H9 (cell line): ENCODE results near the gene PTPRN2. TPM values are rescaled to one million over a fixed set of nuclear protein-coding genes. Genes with fewer than 3 reads are reported as not detected.

Source experiments
- DNase-seq: peaks from one replicate; pipeline ENCODE4 v3.0.0-alpha.2; 2017
- H2AFZ ChIP-seq: one replicate; pipeline ENCODE4 v1.6.1; 2013; ENCODE audit warnings: mild to moderate bottlenecking, low read length, control low read depth, moderate library complexity
- H2AK5ac ChIP-seq: 2 replicates; pipeline ENCODE4 v1.6.1; 2013; ENCODE audit warnings: low read length, control low read depth, mixed read lengths; ENCODE audit not compliant: insufficient read length
- H2BK120ac ChIP-seq: one replicate; pipeline ENCODE4 v1.6.1; 2013; ENCODE audit warnings: low read depth, mild to moderate bottlenecking, low read length, control low read depth, inconsistent platforms; ENCODE audit not compliant: poor library complexity, severe bottlenecking
- H2BK12ac ChIP-seq: 2 replicates; pipeline ENCODE4 v1.6.1; 2013; ENCODE audit warnings: low read length, control low read depth, mixed read lengths, low read depth; ENCODE audit not compliant: insufficient read length
- H2BK15ac ChIP-seq: 2 replicates; pipeline ENCODE4 v1.6.1; 2013; ENCODE audit warnings: low read depth, low read length, control low read depth
- H2BK20ac ChIP-seq: one replicate; pipeline ENCODE4 v1.6.1; 2013; ENCODE audit warnings: low read depth, mild to moderate bottlenecking, low read length, control low read depth, inconsistent platforms; ENCODE audit not compliant: poor library complexity, severe bottlenecking
- H2BK5ac ChIP-seq: 2 replicates; pipeline ENCODE4 v1.6.1; 2013; ENCODE audit warnings: low read length, control low read depth, mixed read lengths; ENCODE audit not compliant: insufficient read length
- H3K14ac ChIP-seq: 2 replicates; pipeline ENCODE4 v1.6.1; 2013; ENCODE audit warnings: low read length, control low read depth; ENCODE audit not compliant: insufficient read depth
- H3K18ac ChIP-seq: 2 replicates; pipeline ENCODE4 v1.6.1; 2013; ENCODE audit warnings: low read depth, mild to moderate bottlenecking, mixed read lengths, low read length, control low read depth; ENCODE audit not compliant: insufficient read length
- H3K23ac ChIP-seq: 2 replicates; pipeline ENCODE4 v1.6.1; 2013; ENCODE audit warnings: low read length, control low read depth, mixed read lengths, low read depth; ENCODE audit not compliant: insufficient read length
- H3K23me2 ChIP-seq: 2 replicates; pipeline ENCODE4 v1.6.1; 2013; ENCODE audit warnings: low read depth, mild to moderate bottlenecking, mixed read lengths, low read length, control low read depth; ENCODE audit not compliant: insufficient read length, poor library complexity, severe bottlenecking
- H3K27ac ChIP-seq: 2 replicates; pipeline ENCODE4 v1.5.1; 2013; ENCODE audit warnings: low read length, control low read depth, mixed read lengths, low read depth; ENCODE audit not compliant: insufficient read length
- H3K27me3 ChIP-seq: 2 replicates; pipeline ENCODE4 v1.6.1; 2013; ENCODE audit warnings: low read length, control low read depth, inconsistent platforms; ENCODE audit not compliant: insufficient read depth
- H3K4ac ChIP-seq: 2 replicates; pipeline ENCODE4 v1.6.1; 2013; ENCODE audit warnings: low read depth, mild to moderate bottlenecking, control low read depth, inconsistent platforms, low read length, moderate library complexity
- H3K4me1 ChIP-seq: 2 replicates; pipeline ENCODE4 v1.6.1; 2013; ENCODE audit warnings: low read length, control low read depth, inconsistent platforms; ENCODE audit not compliant: insufficient read depth
- H3K4me2 ChIP-seq: 2 replicates; pipeline ENCODE4 v1.6.1; 2013; ENCODE audit warnings: low read length, control low read depth, mixed read lengths; ENCODE audit not compliant: insufficient read length, insufficient read depth
- H3K56ac ChIP-seq: 2 replicates; pipeline ENCODE4 v1.6.1; 2013; ENCODE audit warnings: low read depth, mild to moderate bottlenecking, mixed read lengths, low read length, control low read depth; ENCODE audit not compliant: insufficient read length
- H3K79me1 ChIP-seq: 2 replicates; pipeline ENCODE4 v1.6.1; 2013; ENCODE audit warnings: low read depth, mild to moderate bottlenecking, moderate library complexity, low read length, control low read depth, inconsistent platforms; ENCODE audit not compliant: insufficient read depth, poor library complexity, severe bottlenecking
- H3K79me2 ChIP-seq: 2 replicates; pipeline ENCODE4 v1.6.1; 2013; ENCODE audit warnings: low read length, control low read depth, inconsistent platforms; ENCODE audit not compliant: insufficient read depth
- H3K9ac ChIP-seq: 2 replicates; pipeline ENCODE4 v1.6.1; 2013; ENCODE audit warnings: low read length, control low read depth, mixed read lengths; ENCODE audit not compliant: insufficient read length; ENCODE audit errors: extremely low read depth
- H3K9me3 ChIP-seq: one replicate; pipeline ENCODE4 v1.6.1; 2013; ENCODE audit warnings: low read depth, low read length, inconsistent platforms; ENCODE audit not compliant: control insufficient read depth
- H3T11ph ChIP-seq: one replicate; pipeline ENCODE4 v1.6.1; 2013; ENCODE audit warnings: mild to moderate bottlenecking, low read length, control low read depth, inconsistent platforms
- H4K20me1 ChIP-seq: one replicate; pipeline ENCODE4 v1.6.1; 2013; ENCODE audit not compliant: control insufficient read depth, insufficient read length, insufficient read depth
- H4K5ac ChIP-seq: 2 replicates; pipeline ENCODE4 v1.6.1; 2013; ENCODE audit warnings: low read depth, mild to moderate bottlenecking, mixed read lengths, low read length, control low read depth; ENCODE audit not compliant: insufficient read length
- H4K8ac ChIP-seq: replicated peaks from 2 replicates; pipeline ENCODE4 v1.6.1; 2013; ENCODE audit warnings: low read length, control low read depth, mixed read lengths, low read depth; ENCODE audit not compliant: insufficient read length
- H4K91ac ChIP-seq: 2 replicates; pipeline ENCODE4 v1.6.1; 2013; ENCODE audit warnings: low read depth, mild to moderate bottlenecking, moderate library complexity, mixed read lengths, low read length, control low read depth; ENCODE audit not compliant: insufficient read length
- H3K27ac Mint-ChIP-seq, 3 experiments: 2 replicates in 2 of 3; 3 replicates in 1 of 3; pipeline ENCODE4 v1.8.0; 2020 to 2021; ENCODE audit warnings: mixed read lengths in 3 of 3, mild to moderate bottlenecking in 1 of 3, moderate library complexity in 1 of 3
- H3K27me3 Mint-ChIP-seq: 2 replicates; pipeline ENCODE4 v1.8.0; 2021; ENCODE audit warnings: low read depth, mild to moderate bottlenecking, moderate library complexity, mixed read lengths
- H3K36me3 Mint-ChIP-seq, 3 experiments: 2 replicates in 2 of 3; 3 replicates in 1 of 3; pipeline ENCODE4 v1.8.0; 2020 to 2021; ENCODE audit warnings: low read depth in 3 of 3, mixed read lengths in 3 of 3; ENCODE audit not compliant: insufficient read depth in 1 of 3
- H3K4me1 Mint-ChIP-seq, 2 experiments: 2 replicates each; pipeline ENCODE4 v1.8.0; 2020; ENCODE audit warnings: mixed read lengths in 2 of 2
- H3K4me3 Mint-ChIP-seq, 2 experiments: 2 replicates in 1 of 2; 3 replicates in 1 of 2; pipeline ENCODE4 v1.8.0; 2020 to 2021; ENCODE audit warnings: mild to moderate bottlenecking in 2 of 2, mixed read lengths in 2 of 2, moderate library complexity in 1 of 2
- H3K9me3 Mint-ChIP-seq, 2 experiments: 2 replicates in 1 of 2; 3 replicates in 1 of 2; pipeline ENCODE4 v1.8.0; 2020; ENCODE audit warnings: mild to moderate bottlenecking in 2 of 2, mixed read lengths in 2 of 2, moderate library complexity in 1 of 2
- CTCF ChIP-seq: fragments of 200-600 bp; sonication (generic); conservative IDR thresholded peaks from 3 replicates; pipeline ENCODE4 v1.8.0; 2021; ENCODE audit warnings: antibody characterized with exemption, mild to moderate bottlenecking
- WGBS: extraction: QIAGEN DNeasy Blood & Tissue Kit; methylation state at CpG from one replicate; pipeline ENCODE4 v1.1.7; 2013; ENCODE audit warnings: missing lambda C conversion rate, low lambda C conversion rate, mixed read lengths; ENCODE audit not compliant: insufficient read length; ENCODE audit errors: extremely low coverage; 5-methylcytosine and 5-hydroxymethylcytosine counted together
- total RNA-seq: library from RNA; stranded (reverse); gene quantifications from 2 replicates; pipeline ENCODE4 v1.2.1, GENCODE V29; 2021

PTPRN2 gene
- total RNA-seq, 1 experiment from 2014 or later = 5.2 TPM

GRCh38 chr7:158064631-158065030, 523.0 kb downstream of the PTPRN2 start:
- H3K56ac ChIP-seq = no peak overlapping the region
- H3K23me2 ChIP-seq = no peaks in the 10 kb centered on the region
- no peak overlapping the region for H2BK120ac ChIP-seq
- Mint-ChIP-seq H3K4me3 (no peak overlapping the region), H3K27me3 (peaks cover 11% of the 10 kb centered on the region; the same call in 1 of the 2 replicates), H3K4me1 (peaks cover 0 to 3% of the 10 kb centered on the region in 2 experiments; a peak in 1 of 4 replicates), H3K9me3 (peaks cover 17 to 27% of the 10 kb centered on the region in 2 experiments), H3K27ac (no peak overlapping the region), H3K36me3 (peaks cover 10 to 15% (median 14%) of the 10 kb centered on the region in 3 experiments)
- H3K27ac ChIP-seq = no peak overlapping the region
- no peak overlapping the region for H2BK20ac ChIP-seq
- H4K5ac ChIP-seq = no peak overlapping the region
- TF ChIP-seq CTCF = no peak
- H2AFZ ChIP-seq = no peak overlapping the region
- no peak overlapping the region for H2AK5ac ChIP-seq
- H3K4me2 ChIP-seq = no peak overlapping the region
- no peak overlapping the region for H2BK5ac ChIP-seq
- no peak overlapping the region for H3K9ac ChIP-seq
- H3K4me1 ChIP-seq = no peaks in the 10 kb centered on the region
- H3K23ac ChIP-seq = no peak overlapping the region
- no peak overlapping the region for H2BK12ac ChIP-seq
- H4K8ac ChIP-seq = no peak overlapping the region
- no peaks in the 10 kb centered on the region for H3K27me3 ChIP-seq
- no peak overlapping the region for H4K91ac ChIP-seq
- WGBS = no CpG with 5 or more reads among the region's 4 CpGs
- no peak overlapping the region for H3K4ac ChIP-seq
- H4K20me1 ChIP-seq = no peaks in the 10 kb centered on the region
- H3K79me1 ChIP-seq = no peaks in the 10 kb centered on the region
- no peak overlapping the region; the same call in 1 of the 2 replicates for H3K14ac ChIP-seq
- H3K9me3 ChIP-seq = peaks cover 12% of the 10 kb centered on the region
- no peak overlapping the region for H2BK15ac ChIP-seq
- H3K18ac ChIP-seq = no peak overlapping the region
- no peak overlapping the region for H3T11ph ChIP-seq
- H3K79me2 ChIP-seq = no peaks in the 10 kb centered on the region
- DNase-seq = no peak
